Spleen (tissue), 7 donors: ENCODE results near the gene RALY.

Source experiments
- CTCF ChIP-seq, 11 experiments: fragments of 200-600 bp in 7 of 11; fragments of 450-650 bp in 4 of 11; sonication (generic) in 4 of 11; IDR thresholded peaks in 8 of 11; conservative IDR thresholded peaks in 3 of 11; 1 replicate in 7 of 11; 2 replicates in 4 of 11; pipeline versions ENCODE4 v1.4.0 to v1.8.0; 2016 to 2021; ENCODE audit warnings: antibody characterized with exemption in 11 of 11, inconsistent platforms in 4 of 11, mild to moderate bottlenecking in 1 of 11
- POLR2A ChIP-seq, 3 donors: fragments of 450-650 bp; IDR thresholded peaks; one replicate each; pipeline ENCODE4 v1.5.1; 2017; ENCODE audit warnings: antibody characterized with exemption in 3 of 3, mild to moderate bottlenecking in 1 of 3
- POLR2AphosphoS5 ChIP-seq, 3 donors: sonication (generic); formaldehyde crosslinking; IDR thresholded peaks; one replicate each; pipeline ENCODE4 v1.5.1; 2017; ENCODE audit warnings: antibody characterized with exemption in 3 of 3
- donor health status: DM: no; HTN: no; CAD: no; lungs with moderate emphysema.
- donor health status: DM: no; HTN: no; CAD: no.
- donor health status: DM: no; HTN: no; CAD: no.

- no peak for TF ChIP-seq CTCF (IDR thresholded peaks at IDR 0.05 in 8 of 11, conservative IDR thresholded peaks at IDR 0.05 in 3 of 11)
- TF ChIP-seq POLR2A (IDR thresholded peaks at IDR 0.05): no peak
- TF ChIP-seq POLR2AphosphoS5 (IDR thresholded peaks at IDR 0.05): no peak
These were observed 10.3 kb upstream of the RALY start for GRCh38 chr20:33983371-33983770.
